ENCODE data around the gene DGCR2.
"Not testable (repeated sequence)": the region's sequence is repeated elsewhere in the genome, so short reads cannot be mapped to it uniquely, and the experiment has no call there.

DGCR2 gene

GRCh38 chr22:19036523-19037273 is 85.5 kb downstream of the DGCR2 start:
- peaks cover 5% of the 10 kb centered on the region for H3K36me3 ChIP-seq (ENCODE audit: control insufficient read depth, insufficient read depth, low read length)
- no peaks in the 10 kb centered on the region for H3K4me1 ChIP-seq (ENCODE audit: control insufficient read depth, insufficient read depth, low read length)
- H3K9ac ChIP-seq (ENCODE audit: low read length) = no peak overlapping the region
- no peaks in the 10 kb centered on the region for H3K9me3 ChIP-seq (ENCODE audit: control insufficient read depth, low read length)
- H3K4me3 ChIP-seq (ENCODE audit: low read length) = no peak overlapping the region
- H3K27me3 ChIP-seq (ENCODE audit: control insufficient read depth, insufficient read depth, low read length) = no peaks in the 10 kb centered on the region

- H3K4me1 ChIP-seq (ENCODE audit: control insufficient read depth, insufficient read depth, low read length) = no peaks in the 10 kb centered on the region
- H3K9me3 ChIP-seq (ENCODE audit: control insufficient read depth, low read length) = no peaks in the 10 kb centered on the region
- H3K9ac ChIP-seq (ENCODE audit: low read length) = no peak overlapping the region
- H3K36me3 ChIP-seq (ENCODE audit: control insufficient read depth, insufficient read depth, low read length) = no peaks in the 10 kb centered on the region
- H3K4me3 ChIP-seq (ENCODE audit: low read length) = no peak overlapping the region
- no peaks in the 10 kb centered on the region for H3K27me3 ChIP-seq (ENCODE audit: control insufficient read depth, insufficient read depth, low read length)
Observed at GRCh38 chr22:19036229-19036522, 86.0 kb downstream of the DGCR2 start.

DNA sequence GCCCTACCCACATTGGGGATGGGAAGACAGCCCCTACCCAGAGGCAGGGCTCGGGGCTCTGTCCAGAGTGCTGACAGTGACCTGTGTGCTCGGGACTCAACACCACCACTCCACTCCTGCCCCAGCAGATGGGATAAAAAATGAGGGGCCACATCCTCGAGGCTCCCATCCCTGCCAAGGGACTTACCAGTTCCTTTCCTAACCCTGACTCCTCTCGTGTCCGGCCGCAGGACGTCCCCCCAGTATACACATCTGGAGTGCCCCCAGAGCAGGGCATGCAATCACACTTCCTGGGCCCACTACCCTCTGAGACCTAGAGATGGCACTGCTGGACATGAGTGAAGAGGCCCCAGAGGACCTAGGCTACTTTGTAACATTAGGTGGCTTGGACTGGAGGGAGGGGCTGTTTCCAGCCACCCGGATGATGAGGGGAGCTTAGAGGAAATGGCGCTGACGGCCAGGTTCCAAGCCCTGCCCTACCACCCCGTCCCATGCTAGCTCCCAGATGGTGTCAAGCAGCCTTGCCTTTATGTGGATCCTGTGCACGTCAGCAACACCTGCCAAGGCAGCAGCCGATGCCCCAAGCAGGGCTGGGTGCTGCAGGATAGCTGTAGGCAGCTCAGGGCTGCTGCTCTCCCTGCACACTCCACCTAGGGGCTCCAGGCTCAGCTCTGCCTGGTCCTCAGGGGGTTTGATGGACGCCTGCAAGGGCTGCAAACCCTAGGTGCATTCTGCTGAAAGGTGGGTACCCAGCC is 86.6 kb downstream of the DGCR2 start:
- Histone ChIP-seq H3K36me3 (ENCODE audit: control insufficient read depth, insufficient read depth, low read length) (no peaks in the 10 kb centered on the region), H3K4me3 (ENCODE audit: low read length) (no peak overlapping the region), H3K27me3 (ENCODE audit: control insufficient read depth, insufficient read depth, low read length) (peaks cover 2% of the 10 kb centered on the region), H3K4me1 (ENCODE audit: control insufficient read depth, insufficient read depth, low read length) (no peaks in the 10 kb centered on the region), H3K9me3 (ENCODE audit: control insufficient read depth, low read length) (no peaks in the 10 kb centered on the region), H3K9ac (ENCODE audit: low read length) (no peak overlapping the region)

GRCh38 chr22:19035126-19035473 is 87.1 kb downstream of the DGCR2 start:
- H3K4me1 ChIP-seq (ENCODE audit: control insufficient read depth, insufficient read depth, low read length); H3K9ac ChIP-seq (ENCODE audit: low read length); H3K36me3 ChIP-seq (ENCODE audit: control insufficient read depth, insufficient read depth, low read length); H3K9me3 ChIP-seq (ENCODE audit: control insufficient read depth, low read length); H3K4me3 ChIP-seq (ENCODE audit: low read length); H3K27me3 ChIP-seq (ENCODE audit: control insufficient read depth, insufficient read depth, low read length): not testable (repeated sequence)

- not testable (repeated sequence) for H3K27me3 ChIP-seq (ENCODE audit: control insufficient read depth, insufficient read depth, low read length); H3K36me3 ChIP-seq (ENCODE audit: control insufficient read depth, insufficient read depth, low read length); H3K9ac ChIP-seq (ENCODE audit: low read length); H3K4me3 ChIP-seq (ENCODE audit: low read length); H3K4me1 ChIP-seq (ENCODE audit: control insufficient read depth, insufficient read depth, low read length); H3K9me3 ChIP-seq (ENCODE audit: control insufficient read depth, low read length)
Observed at GRCh38 chr22:19034724-19035120, 87.5 kb downstream of the DGCR2 start.

DNA sequence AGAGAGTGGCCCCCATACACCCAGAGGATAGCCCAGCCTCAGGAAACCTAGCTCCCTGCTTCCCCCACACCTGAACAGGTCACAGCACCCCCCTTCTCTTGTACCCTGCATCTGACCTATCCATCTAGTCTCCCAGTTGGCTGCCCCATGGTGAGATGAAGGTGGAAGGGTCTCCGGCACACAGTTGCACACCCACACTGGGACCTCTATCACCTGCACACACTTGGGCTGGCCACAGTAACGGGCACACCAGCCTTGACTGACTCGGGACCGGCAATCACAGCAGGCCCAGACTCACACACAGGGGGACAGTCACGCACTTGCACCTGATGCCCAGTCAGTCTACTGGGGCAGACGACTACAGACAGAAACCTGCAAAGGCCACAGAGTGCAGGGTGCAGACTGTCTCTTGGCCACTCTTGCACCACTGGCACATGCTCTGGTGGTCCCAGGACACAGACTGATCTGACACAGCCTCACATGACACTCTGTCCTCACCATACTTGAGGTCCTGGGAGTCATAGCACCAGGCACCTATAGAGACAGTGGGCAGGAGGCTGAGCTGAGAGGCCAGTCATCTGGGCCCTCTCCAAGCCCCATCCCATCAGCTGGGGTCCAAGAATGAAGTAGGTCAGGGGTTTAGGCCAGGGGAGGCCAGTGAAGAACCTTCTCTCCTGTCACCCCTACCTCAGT is 88.0 kb downstream of the DGCR2 start:
- H3K4me1 ChIP-seq (ENCODE audit: control insufficient read depth, insufficient read depth, low read length); H3K36me3 ChIP-seq (ENCODE audit: control insufficient read depth, insufficient read depth, low read length); H3K27me3 ChIP-seq (ENCODE audit: control insufficient read depth, insufficient read depth, low read length); H3K9me3 ChIP-seq (ENCODE audit: control insufficient read depth, low read length); H3K4me3 ChIP-seq (ENCODE audit: low read length); H3K9ac ChIP-seq (ENCODE audit: low read length): not testable (repeated sequence)

GRCh38 chr22:19033568-19033905 is 88.7 kb downstream of the DGCR2 start:
- H3K9me3 ChIP-seq (ENCODE audit: control insufficient read depth, low read length); H3K4me1 ChIP-seq (ENCODE audit: control insufficient read depth, insufficient read depth, low read length); H3K36me3 ChIP-seq (ENCODE audit: control insufficient read depth, insufficient read depth, low read length); H3K9ac ChIP-seq (ENCODE audit: low read length); H3K4me3 ChIP-seq (ENCODE audit: low read length): not testable (repeated sequence)
- peaks cover 14% of the 10 kb centered on the region for H3K27me3 ChIP-seq (ENCODE audit: control insufficient read depth, insufficient read depth, low read length)

DNA sequence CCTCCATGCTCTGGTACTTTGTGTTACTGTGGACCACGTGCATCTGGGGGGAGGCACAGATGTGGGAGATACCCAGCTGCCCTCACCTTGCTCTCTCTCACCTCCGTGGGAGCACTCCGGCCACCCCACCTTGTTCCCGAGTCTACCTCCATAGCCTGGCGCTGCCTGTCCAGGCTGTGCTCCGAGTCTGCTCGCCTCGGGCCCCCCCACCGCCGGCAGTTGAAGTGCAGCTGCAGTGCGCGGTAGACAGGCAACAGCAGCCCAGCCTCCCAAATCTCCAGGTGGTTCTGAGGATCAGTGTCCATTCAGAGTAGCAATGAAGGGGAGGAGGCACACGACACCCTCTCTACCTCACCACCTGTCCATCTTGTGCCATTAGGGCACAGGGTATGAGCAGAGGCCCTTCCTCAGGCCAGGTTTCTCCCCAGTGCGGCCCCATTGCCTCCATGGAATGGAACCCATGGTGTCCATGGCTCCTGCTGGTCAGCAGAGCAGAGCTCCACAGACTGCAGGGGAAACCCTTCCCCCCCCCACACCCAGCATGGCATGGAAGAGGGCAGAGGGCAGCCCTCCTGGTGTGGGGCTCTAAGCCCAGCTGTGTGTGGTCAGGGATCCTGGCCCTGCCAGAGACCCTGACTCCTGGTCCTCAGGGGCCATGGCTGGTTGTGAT is 89.2 kb downstream of the DGCR2 start:
- H3K9ac ChIP-seq (ENCODE audit: low read length); H3K4me3 ChIP-seq (ENCODE audit: low read length); H3K36me3 ChIP-seq (ENCODE audit: control insufficient read depth, insufficient read depth, low read length); H3K4me1 ChIP-seq (ENCODE audit: control insufficient read depth, insufficient read depth, low read length); H3K9me3 ChIP-seq (ENCODE audit: control insufficient read depth, low read length): not testable (repeated sequence)
- peaks cover 14% of the 10 kb centered on the region for H3K27me3 ChIP-seq (ENCODE audit: control insufficient read depth, insufficient read depth, low read length)

DNA sequence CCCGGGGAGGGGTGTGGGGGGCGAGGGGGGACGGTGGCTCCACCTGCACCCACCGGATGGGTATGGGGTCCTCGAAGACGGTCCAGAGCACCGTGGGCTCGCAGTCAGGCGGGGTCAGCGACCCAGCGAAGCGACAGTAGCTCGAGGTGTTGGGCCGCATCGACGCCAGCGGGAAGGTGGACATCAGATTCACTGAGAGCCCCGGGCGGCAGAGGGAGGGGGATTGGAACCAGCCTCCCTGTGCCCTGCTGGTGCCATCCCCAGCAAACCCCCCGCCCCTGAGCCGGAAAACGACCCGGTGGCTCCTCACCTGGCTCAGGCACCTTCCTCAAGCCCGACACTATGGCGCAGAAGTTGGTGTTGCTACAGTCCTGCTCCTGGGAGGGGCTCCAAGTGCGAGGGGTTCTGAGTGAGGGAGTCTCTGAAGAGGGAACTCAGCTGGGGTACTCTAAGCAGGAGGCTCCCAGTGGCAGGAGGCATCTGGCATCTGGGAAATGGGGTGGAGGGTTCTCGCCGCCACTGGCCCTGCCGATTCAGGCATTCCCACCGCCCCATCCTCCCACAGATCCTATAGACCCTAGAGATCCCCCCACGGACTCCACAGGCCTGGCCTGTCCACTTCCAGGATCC is 89.9 kb downstream of the DGCR2 start:
- peaks cover 14% of the 10 kb centered on the region for H3K27me3 ChIP-seq (ENCODE audit: control insufficient read depth, insufficient read depth, low read length)

DNA sequence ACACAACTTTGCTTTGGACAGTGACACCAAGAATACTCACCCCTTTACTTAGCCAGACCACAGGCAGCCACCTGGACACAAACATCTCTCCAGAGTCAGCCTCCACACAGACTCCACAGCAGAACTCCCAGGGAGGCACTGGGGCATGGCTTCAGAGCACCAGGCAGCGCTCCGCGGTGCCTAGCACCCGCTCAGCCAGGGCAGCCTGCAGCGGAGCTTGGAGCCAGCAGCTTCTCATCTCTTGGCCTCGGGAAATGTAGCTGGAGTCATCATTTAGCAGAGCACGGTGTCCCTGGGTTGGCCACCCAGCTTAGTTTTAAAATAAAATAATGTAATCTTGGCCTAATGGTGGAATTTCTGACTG is 91.3 kb downstream of the DGCR2 start:
- H3K4me3 ChIP-seq (ENCODE audit: low read length); H3K36me3 ChIP-seq (ENCODE audit: control insufficient read depth, insufficient read depth, low read length); H3K4me1 ChIP-seq (ENCODE audit: control insufficient read depth, insufficient read depth, low read length); H3K9ac ChIP-seq (ENCODE audit: low read length); H3K9me3 ChIP-seq (ENCODE audit: control insufficient read depth, low read length): not testable (repeated sequence)
- peaks cover 14% of the 10 kb centered on the region for H3K27me3 ChIP-seq (ENCODE audit: control insufficient read depth, insufficient read depth, low read length)

More for the DNA sequence above, 89.9 kb downstream of the DGCR2 start:
- not testable (repeated sequence) for H3K4me3 ChIP-seq (ENCODE audit: low read length); H3K36me3 ChIP-seq (ENCODE audit: control insufficient read depth, insufficient read depth, low read length); H3K9ac ChIP-seq (ENCODE audit: low read length); H3K9me3 ChIP-seq (ENCODE audit: control insufficient read depth, low read length); H3K4me1 ChIP-seq (ENCODE audit: control insufficient read depth, insufficient read depth, low read length)

- not testable (repeated sequence) for H3K4me1 ChIP-seq (ENCODE audit: control insufficient read depth, insufficient read depth, low read length); H3K9ac ChIP-seq (ENCODE audit: low read length); H3K36me3 ChIP-seq (ENCODE audit: control insufficient read depth, insufficient read depth, low read length); H3K9me3 ChIP-seq (ENCODE audit: control insufficient read depth, low read length); H3K4me3 ChIP-seq (ENCODE audit: low read length)
- peaks cover 14% of the 10 kb centered on the region for H3K27me3 ChIP-seq (ENCODE audit: control insufficient read depth, insufficient read depth, low read length)
Observed at GRCh38 chr22:19030226-19030888, 91.9 kb downstream of the DGCR2 start.
